HepG2 (cell line): ENCODE data around the gene ADAMTS2. TPM values are rescaled to one million over a fixed set of nuclear protein-coding genes. Genes with fewer than 3 reads are reported as not detected.

Source experiments
- ATAC-seq: fragments of 200-7000 bp; cut with Tn5 transposase; 3 replicates; pipeline ENCODE4 v1.9.1; 2020; ENCODE audit warnings: mild to moderate bottlenecking, moderate library complexity
- BruUV-seq: library from RNA; stranded (reverse); fragments of 400-500 nt; replicated peaks from 2 replicates; lab custom pipeline; 2021; lab: Mats Ljungman, UMichigan
- CTCF ChIA-PET: fragments of 300-600 bp; formaldehyde crosslinking; extraction: SDS; loops from one replicate; lab custom pipeline; 2021; ENCODE audit warnings: low total read pairs, inconsistent platforms, low intra/inter-chr PET ratio; lab: Yijun Ruan, JAX
- POLR2A ChIA-PET: fragments of 350-600 bp; sonication (Branson Sonifier 250); formaldehyde crosslinking; loops from one replicate; lab custom pipeline; 2020; ENCODE audit warnings: antibody characterized with exemption, inconsistent platforms; lab: Yijun Ruan, JAX
- DNase-seq: peaks from one replicate; pipeline ENCODE4 v3.0.0-alpha.2; 2015; ENCODE audit warnings: low spot score
- FAIRE-seq: peaks from 3 replicates; lab custom pipeline; 2011; peaks lifted over from hg19 to GRCh38; lab: Jason Lieb, UNC
- H2AFZ ChIP-seq: one replicate; pipeline ENCODE4 v1.6.1; 2011; ENCODE audit warnings: low read length, inconsistent platforms
- H3K27ac ChIP-seq: fragments of 300-600 bp; 3 replicates; pipeline ENCODE4 v1.8.0; 2011; ENCODE audit warnings: mixed run types, mild to moderate bottlenecking, mixed read lengths, low read length, inconsistent platforms; ENCODE audit not compliant: insufficient read depth; ENCODE audit errors: extremely low read length
- H3K27me3 ChIP-seq, 2 experiments: fragments of 200-600 bp in 1 of 2; 2 replicates in 1 of 2; 3 replicates in 1 of 2; pipeline versions ENCODE4 v1.6.0 to v1.8.0; 2011; ENCODE audit warnings: low read length in 2 of 2, mild to moderate bottlenecking in 2 of 2, moderate library complexity in 2 of 2, inconsistent platforms in 1 of 2; ENCODE audit not compliant: insufficient read depth in 2 of 2, control insufficient read depth in 1 of 2
- H3K36me3 ChIP-seq, 2 experiments: fragments of 200-600 bp in 1 of 2; replicated peaks in 1 of 2; 2 replicates in 1 of 2; 3 replicates in 1 of 2; pipeline versions ENCODE4 v1.5.1 to v1.8.0; 2011; ENCODE audit warnings: low read length in 2 of 2, inconsistent platforms in 1 of 2; ENCODE audit not compliant: insufficient read depth in 2 of 2, control insufficient read depth in 1 of 2
- H3K4me1 ChIP-seq: 2 replicates; pipeline ENCODE4 v1.5.1; 2012; ENCODE audit warnings: low read length, inconsistent platforms; ENCODE audit not compliant: insufficient read depth
- H3K4me2 ChIP-seq: 2 replicates; pipeline ENCODE4 v1.6.0; 2011; ENCODE audit warnings: low read depth, low read length, inconsistent platforms
- H3K4me3 ChIP-seq, 3 experiments: fragments of 200-600 bp in 1 of 3; sonication (generic), shearing (Covaris generic) in 1 of 3; replicated peaks in 1 of 3; 2 replicates each; pipeline ENCODE4 v1.5.1; 2011 to 2016; ENCODE audit warnings: low read length in 3 of 3, inconsistent platforms in 2 of 3, low read depth in 2 of 3, mild to moderate bottlenecking in 2 of 3, control low read depth in 1 of 3, mixed read lengths in 1 of 3; ENCODE audit not compliant: insufficient read depth in 1 of 3
- H3K79me2 ChIP-seq: one replicate; pipeline ENCODE4 v1.6.1; 2011; ENCODE audit warnings: low read length, inconsistent platforms; ENCODE audit not compliant: insufficient read depth
- H3K9ac ChIP-seq: 2 replicates; pipeline ENCODE4 v1.6.0; 2011; ENCODE audit warnings: mild to moderate bottlenecking, low read depth, low read length, inconsistent platforms; ENCODE audit not compliant: insufficient read depth
- H3K9me3 ChIP-seq: 2 replicates; pipeline ENCODE4 v1.5.1; 2012; ENCODE audit warnings: mild to moderate bottlenecking, low read length
- H4K20me1 ChIP-seq: 2 replicates; pipeline ENCODE4 v1.6.0; 2011; ENCODE audit warnings: inconsistent platforms, mild to moderate bottlenecking, low read length, moderate library complexity; ENCODE audit not compliant: insufficient read depth
- MNT ChIP-seq: fragments of 450-650 bp; IDR thresholded peaks from 2 replicates; pipeline ENCODE4 v1.6.1; 2016
- SCMH1 ChIP-seq: sonication (generic); formaldehyde crosslinking; IDR thresholded peaks from 2 replicates; pipeline ENCODE4 v1.9.0; 2021; ENCODE audit warnings: missing genetic modification reagents, mild to moderate bottlenecking, borderline replicate concordance
- ZNF263 ChIP-seq: sonication (generic); formaldehyde crosslinking; IDR thresholded peaks from 2 replicates; pipeline ENCODE4 v1.4.0; 2020; ENCODE audit warnings: missing genetic modification reagents
- ZNF280B ChIP-seq: sonication (generic); formaldehyde crosslinking; IDR thresholded peaks from 2 replicates; pipeline ENCODE4 v1.5.0; 2020; ENCODE audit warnings: missing genetic modification reagents, mild to moderate bottlenecking, borderline replicate concordance
- ZNF567 ChIP-seq: sonication (generic); formaldehyde crosslinking; IDR thresholded peaks from 2 replicates; pipeline ENCODE4 v1.8.1; 2023; ENCODE audit warnings: mild to moderate bottlenecking, missing genetic modification reagents, borderline replicate concordance
- ZNF772 ChIP-seq: sonication (generic); formaldehyde crosslinking; IDR thresholded peaks from 2 replicates; pipeline ENCODE4 v1.5.0; 2020; ENCODE audit warnings: mild to moderate bottlenecking, missing genetic modification reagents
- WGBS: methylation state at CpG from one replicate; pipeline ENCODE4 v1.1.6; 2017; ENCODE audit warnings: low lambda C conversion rate; 5-methylcytosine and 5-hydroxymethylcytosine counted together
- in situ Hi-C: cut with HindIII; loops from 2 replicates; pipeline ENCODE4 v1.10.0; 2017; ENCODE audit warnings: low pct_unique_long_range_greater_than_20kb; ENCODE audit not compliant: extremely low pct_ligation_motif_present
- intact Hi-C: fragments of 100-400 bp; cut with micrococcal nuclease; formaldehyde crosslinking; loops from one replicate; pipeline ENCODE4 v1.10.0; 2022; ENCODE audit not compliant: unreplicated experiment
- polyA plus RNA-seq, 8 experiments: library from polyadenylated mRNA; depleted of rRNA in 3 of 8; stranded (reverse) in 7 of 8; unstranded in 1 of 8; fragments of >200 nt; fragmentation: Illumina TruSeq in 4 of 8; extraction: Trizol in 4 of 8; gene quantifications; 2 replicates each; pipeline versions ENCODE4 v1.2.1 to v1.2.3, GENCODE V29; 2011 to 2016; ENCODE audit warnings: low read depth in 4 of 8, missing spikeins in 1 of 8, mixed read lengths in 1 of 8; ENCODE audit not compliant: insufficient read depth in 1 of 8
- total RNA-seq, 5 experiments: library from RNA; depleted of rRNA; stranded (reverse); fragments of >200 nt; fragmentation: Illumina TruSeq; extraction: Trizol; gene quantifications; 2 replicates each; pipeline ENCODE4 v1.2.3, GENCODE V29; 2016; ENCODE audit warnings: low read depth in 1 of 5
- TF ChIP-seq, protein P1 (sequence below): sonication (generic); formaldehyde crosslinking; IDR thresholded peaks from 2 replicates; pipeline ENCODE4 v1.4.0; 2020; ENCODE audit warnings: mild to moderate bottlenecking, missing genetic modification reagents

ADAMTS2 gene
- total and polyA plus RNA-seq, 2 of the 13 experiments (the other 11 are each of a cell fraction or from before 2014, with no cell fraction given), result 0.24 to 3.5 TPM

DNA sequence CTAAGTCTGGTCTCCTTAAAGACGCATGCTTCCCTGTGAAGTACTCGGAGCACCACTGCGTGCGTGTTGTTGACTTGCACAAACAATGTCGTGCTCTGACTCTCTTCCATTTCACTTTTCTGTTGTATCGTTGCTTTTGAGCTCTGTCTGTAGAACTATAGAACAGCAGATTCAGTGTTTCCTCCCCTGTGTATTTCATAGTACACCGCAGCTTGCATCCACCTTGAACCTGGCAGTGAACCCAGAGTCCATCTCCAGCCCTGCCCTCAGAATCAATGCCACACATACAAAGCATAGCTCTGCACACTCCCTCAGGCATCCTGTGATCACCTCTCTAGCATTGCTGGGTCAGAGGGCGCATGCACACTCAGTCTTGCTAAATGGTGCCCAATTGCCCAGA lies 37.2 kb upstream of the ADAMTS2 start (continued):
- TF ChIP-seq ZNF280B (CRISPR knock-in tag) (no peak), SCMH1 (CRISPR knock-in tag) (no peak), ZNF567 (CRISPR knock-in tag) (no peak)

DNA sequence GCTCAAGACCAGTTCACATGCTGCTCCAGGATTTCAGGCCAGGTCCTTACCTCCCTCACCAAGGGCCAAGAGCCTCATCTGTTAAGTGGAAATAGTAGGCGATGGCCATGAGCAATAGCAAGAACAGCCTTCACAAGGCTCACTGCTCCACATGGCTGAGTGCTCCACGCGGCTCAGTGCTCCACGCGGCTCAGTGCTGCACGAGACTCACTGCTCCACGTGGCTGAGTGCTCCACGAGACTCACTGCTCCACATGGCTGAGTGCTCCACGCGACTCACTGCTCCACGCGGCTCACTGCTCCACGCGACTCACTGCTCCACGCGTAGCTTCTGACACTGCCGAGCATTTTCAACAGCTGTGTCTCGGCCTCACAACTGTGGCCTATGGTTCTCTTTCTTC lies 36.4 kb upstream of the ADAMTS2 start:
- H3K9me3 ChIP-seq, result no peaks in the 10 kb centered on the region
- no peak overlapping the region for H3K4me2 ChIP-seq
- ATAC-seq (no peak), DNase-seq (no peak), FAIRE-seq (no peak)
- H3K36me3 ChIP-seq, result no peaks in the 10 kb centered on the region
- no peak overlapping the region for H2AFZ ChIP-seq
- no peaks in the 10 kb centered on the region for H3K4me1 ChIP-seq
- intact Hi-C loops (no loop called here), in situ Hi-C loops (no loop called here)
- CTCF ChIA-PET, result no interaction called here
- no peak overlapping the region for H3K27ac ChIP-seq
- POLR2A ChIA-PET, result no interaction called here
- peaks cover 3 to 40% of the 10 kb centered on the region in 2 experiments; a peak in 4 of 5 replicates for H3K27me3 ChIP-seq
- H3K79me2 ChIP-seq, result no peaks in the 10 kb centered on the region
- H3K4me3 ChIP-seq, result no peak overlapping the region
- TF ChIP-seq, protein P1, sequence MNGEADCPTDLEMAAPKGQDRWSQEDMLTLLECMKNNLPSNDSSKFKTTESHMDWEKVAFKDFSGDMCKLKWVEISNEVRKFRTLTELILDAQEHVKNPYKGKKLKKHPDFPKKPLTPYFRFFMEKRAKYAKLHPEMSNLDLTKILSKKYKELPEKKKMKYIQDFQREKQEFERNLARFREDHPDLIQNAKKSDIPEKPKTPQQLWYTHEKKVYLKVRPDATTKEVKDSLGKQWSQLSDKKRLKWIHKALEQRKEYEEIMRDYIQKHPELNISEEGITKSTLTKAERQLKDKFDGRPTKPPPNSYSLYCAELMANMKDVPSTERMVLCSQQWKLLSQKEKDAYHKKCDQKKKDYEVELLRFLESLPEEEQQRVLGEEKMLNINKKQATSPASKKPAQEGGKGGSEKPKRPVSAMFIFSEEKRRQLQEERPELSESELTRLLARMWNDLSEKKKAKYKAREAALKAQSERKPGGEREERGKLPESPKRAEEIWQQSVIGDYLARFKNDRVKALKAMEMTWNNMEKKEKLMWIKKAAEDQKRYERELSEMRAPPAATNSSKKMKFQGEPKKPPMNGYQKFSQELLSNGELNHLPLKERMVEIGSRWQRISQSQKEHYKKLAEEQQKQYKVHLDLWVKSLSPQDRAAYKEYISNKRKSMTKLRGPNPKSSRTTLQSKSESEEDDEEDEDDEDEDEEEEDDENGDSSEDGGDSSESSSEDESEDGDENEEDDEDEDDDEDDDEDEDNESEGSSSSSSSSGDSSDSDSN (CRISPR knock-in tag), result no peak
- peak; percentile 55; the same call in 1 of the 2 replicates for TF ChIP-seq ZNF263 (CRISPR knock-in tag)
- no peak for TF ChIP-seq ZNF772 (CRISPR knock-in tag)
- peak; percentile 32; the same call in 1 of the 2 replicates for TF ChIP-seq MNT
- no TSS peak for BruUV-seq
- H3K9ac ChIP-seq, result no peak overlapping the region
- no peaks in the 10 kb centered on the region for H4K20me1 ChIP-seq
- WGBS, result 44% methylated on average over 18 of the region's 18 CpGs
